HCT116 (cell line): ENCODE measurements around the gene FGFBP2. TPM values are rescaled to one million over a fixed set of nuclear protein-coding genes. Genes with fewer than 3 reads are reported as not detected.

Experiments used
- ATAC-seq: fragments of 200-7000 bp; cut with Tn5 transposase; 2 replicates; pipeline ENCODE4 v1.9.1; 2020; ENCODE audit warnings: mild to moderate bottlenecking, moderate library complexity
- BruUV-seq: library from RNA; stranded (reverse); fragments of 400-500 nt; replicated peaks from 2 replicates; lab custom pipeline; 2021; lab: Mats Ljungman, UMichigan
- CTCF ChIA-PET: fragments of 300-600 bp; sonication (Branson Sonifier 250); formaldehyde crosslinking; loops from one replicate; lab custom pipeline; 2021; ENCODE audit warnings: antibody characterized with exemption; lab: Charles Lee
- POLR2A ChIA-PET: fragments of 300-600, 350-600 bp; sonication (Branson Sonifier 250); formaldehyde crosslinking; loops from one replicate; lab custom pipeline; 2021; ENCODE audit warnings: antibody characterized with exemption; lab: Charles Lee
- RAD21 ChIA-PET, 2 experiments: fragments of 300-600 bp; sonication (Branson Sonifier 250); formaldehyde crosslinking; loops; one replicate each; lab custom pipeline; 2023; ENCODE audit warnings: low total read pairs in 2 of 2; ENCODE audit not compliant: uncharacterized antibody in 2 of 2, unreplicated experiment in 2 of 2, low non-redundant PET in 1 of 2; lab: Charles Lee
- DNase-seq: peaks from one replicate; pipeline ENCODE4 v3.0.0-alpha.2; 2010; ENCODE audit warnings: low read depth, low spot score
- H2AFZ ChIP-seq: fragments of 200-600 bp; shearing (Covaris generic), sonication (generic); 2 replicates; pipeline ENCODE4 v1.6.1; 2017; ENCODE audit warnings: low read depth, mixed run types, mixed read lengths, antibody characterized with exemption, low read length; ENCODE audit not compliant: poor library complexity, severe bottlenecking
- H3K27ac ChIP-seq: 2 replicates; pipeline ENCODE4 v1.5.1; 2012; ENCODE audit warnings: low read depth, low read length
- H3K27me3 ChIP-seq: fragments of 200-600 bp; sonication (generic); 2 replicates; pipeline ENCODE4 v1.6.1; 2016; ENCODE audit warnings: mixed run types, low read length, mixed read lengths; ENCODE audit not compliant: insufficient read depth
- H3K36me3 ChIP-seq, 2 experiments: fragments of 200-500 bp in 1 of 2; fragments of 200-600 bp in 1 of 2; sonication (Bioruptor generic) in 1 of 2; sonication (generic) in 1 of 2; 2 replicates each; pipeline versions ENCODE4 v1.5.1 to v1.6.1; 2014 to 2016; ENCODE audit warnings: low read length in 2 of 2, inconsistent platforms in 1 of 2, mixed read lengths in 1 of 2, mixed run types in 1 of 2; ENCODE audit not compliant: insufficient read depth in 2 of 2, control insufficient read depth in 1 of 2
- H3K4me1 ChIP-seq, 2 experiments: fragments of 200-600 bp in 1 of 2; sonication (generic) in 1 of 2; 2 replicates each; pipeline versions ENCODE4 v1.5.1 to v1.6.1; 2012 to 2017; ENCODE audit warnings: low read length in 2 of 2, inconsistent platforms in 1 of 2, mild to moderate bottlenecking in 1 of 2, mixed read lengths in 1 of 2, mixed run types in 1 of 2, moderate library complexity in 1 of 2; ENCODE audit not compliant: insufficient read depth in 2 of 2, control insufficient read depth in 1 of 2
- H3K4me2 ChIP-seq: fragments of 200-600 bp; sonication (generic); 2 replicates; pipeline ENCODE4 v1.6.1; 2017; ENCODE audit warnings: mixed run types, low read length, mixed read lengths
- H3K4me3 ChIP-seq, 2 experiments: fragments of 200-600 bp in 1 of 2; sonication (generic) in 1 of 2; replicated peaks in 1 of 2; 2 replicates each; pipeline ENCODE4 v1.5.1; 2011 to 2016; ENCODE audit warnings: low read length in 2 of 2, control low read depth in 1 of 2, low read depth in 1 of 2, mild to moderate bottlenecking in 1 of 2, mixed read lengths in 1 of 2, mixed run types in 1 of 2
- H3K79me2 ChIP-seq: fragments of 200-600 bp; sonication (generic); 2 replicates; pipeline ENCODE4 v1.6.1; 2017; ENCODE audit warnings: mild to moderate bottlenecking, mixed run types, low read length, moderate library complexity, mixed read lengths; ENCODE audit not compliant: insufficient read depth
- H3K9ac ChIP-seq: fragments of 200-600 bp; sonication (generic); 2 replicates; pipeline ENCODE4 v1.6.1; 2016; ENCODE audit warnings: low read length, mixed read lengths
- H3K9me2 ChIP-seq: fragments of 200-600 bp; sonication (generic), shearing (Covaris generic); 2 replicates; pipeline ENCODE4 v1.6.1; 2017; ENCODE audit warnings: mixed run types, mild to moderate bottlenecking, moderate library complexity; ENCODE audit not compliant: insufficient read depth
- H3K9me3 ChIP-seq, 2 experiments: fragments of 200-500 bp in 1 of 2; fragments of 200-600 bp in 1 of 2; sonication (Bioruptor generic) in 1 of 2; sonication (generic) in 1 of 2; 2 replicates each; pipeline ENCODE4 v1.6.1; 2014 to 2017; ENCODE audit warnings: low read length in 2 of 2, mixed read lengths in 2 of 2, inconsistent platforms in 1 of 2, low read depth in 1 of 2, mild to moderate bottlenecking in 1 of 2, mixed run types in 1 of 2, moderate library complexity in 1 of 2; ENCODE audit not compliant: control insufficient read depth in 1 of 2, insufficient read depth in 1 of 2
- H4K20me1 ChIP-seq: fragments of 200-600 bp; sonication (generic), shearing (Covaris generic); 2 replicates; pipeline ENCODE4 v1.6.1; 2017; ENCODE audit warnings: mixed run types, mild to moderate bottlenecking, moderate library complexity; ENCODE audit not compliant: insufficient read depth
- CEBPB ChIP-seq: IDR thresholded peaks from 2 replicates; pipeline ENCODE4 v1.6.1; 2012; ENCODE audit warnings: low read depth
- ELF1 ChIP-seq: IDR thresholded peaks from 2 replicates; pipeline ENCODE4 v1.6.1; 2012; ENCODE audit warnings: low read depth, borderline replicate concordance
- EZH2 ChIP-seq: fragments of 200-600 bp; sonication (generic); IDR thresholded peaks from 2 replicates; pipeline ENCODE4 v1.6.1; 2017; ENCODE audit warnings: antibody characterized with exemption, mixed run types
- EZH2phosphoT487 ChIP-seq: fragments of 200-600 bp; IDR thresholded peaks from 2 replicates; pipeline ENCODE4 v1.6.1; 2018; ENCODE audit warnings: antibody characterized with exemption, borderline replicate concordance
- JUND ChIP-seq: IDR thresholded peaks from 2 replicates; pipeline ENCODE4 v1.6.1; 2012
- RAD21 ChIP-seq: IDR thresholded peaks from 2 replicates; pipeline ENCODE4 v1.6.1; 2012; ENCODE audit warnings: low read depth, mild to moderate bottlenecking
- SIN3A ChIP-seq: IDR thresholded peaks from 2 replicates; pipeline ENCODE4 v1.6.1; 2012; ENCODE audit warnings: low read depth
- SP1 ChIP-seq: IDR thresholded peaks from 2 replicates; pipeline ENCODE4 v1.6.1; 2012; ENCODE audit warnings: low read depth
- SRF ChIP-seq: IDR thresholded peaks from 2 replicates; pipeline ENCODE4 v1.6.1; 2012; ENCODE audit warnings: low read depth
- TCF7L2 ChIP-seq: IDR thresholded peaks from 2 replicates; pipeline ENCODE4 v1.7.0; 2011; ENCODE audit warnings: borderline replicate concordance, inconsistent platforms; ENCODE audit not compliant: insufficient read depth, insufficient read length; ENCODE audit errors: extremely low read depth
- YY1 ChIP-seq: IDR thresholded peaks from 2 replicates; pipeline ENCODE4 v1.6.1; 2011; ENCODE audit warnings: low read length, low read depth, moderate library complexity, mild to moderate bottlenecking; ENCODE audit not compliant: insufficient replicate concordance; ENCODE audit errors: extremely low read depth
- ZBTB33 ChIP-seq: IDR thresholded peaks from 2 replicates; pipeline ENCODE4 v1.6.1; 2011; ENCODE audit warnings: mild to moderate bottlenecking, low read length, moderate library complexity; ENCODE audit not compliant: insufficient replicate concordance; ENCODE audit errors: extremely low read depth
- ZFX ChIP-seq: fragments of 450-650 bp; IDR thresholded peaks from 2 replicates; pipeline ENCODE4 v1.6.1; 2017
- ZNF274 ChIP-seq: fragments of 200-500 bp; sonication (Bioruptor generic); IDR thresholded peaks from 2 replicates; pipeline ENCODE4 v1.6.1; 2014; ENCODE audit warnings: mild to moderate bottlenecking, low read depth, low read length, inconsistent platforms
- intact Hi-C: fragments of 100-400 bp; cut with micrococcal nuclease; formaldehyde crosslinking; loops from 2 replicates; pipeline ENCODE4 v1.10.0; 2022
- total RNA-seq: library from RNA; stranded (reverse); gene quantifications from one replicate; pipeline ENCODE4 v1.2.1, GENCODE V29; 2021; ENCODE audit not compliant: unreplicated experiment
- TF ChIP-seq, protein P1 (sequence below): IDR thresholded peaks from 2 replicates; pipeline ENCODE4 v1.6.1; 2012
- TF ChIP-seq, protein P2 (sequence below), 3 experiments: fragments of 200-600 bp in 1 of 3; sonication (generic) in 1 of 3; IDR thresholded peaks in 2 of 3; conservative IDR thresholded peaks in 1 of 3; 2 replicates each; pipeline ENCODE4 v1.5.1; 2012 to 2017; ENCODE audit warnings: low read depth in 2 of 3, low read length in 2 of 3, antibody characterized with exemption in 1 of 3, borderline replicate concordance in 1 of 3, control low read depth in 1 of 3, mild to moderate bottlenecking in 1 of 3, mixed read lengths in 1 of 3, mixed run types in 1 of 3, moderate library complexity in 1 of 3; ENCODE audit not compliant: insufficient read depth in 1 of 3

The FGFBP2 gene
- total RNA-seq, 1 experiment from 2014 or later: not detected

- H3K4me1 ChIP-seq: peaks cover 0 to 36% of the 10 kb centered on the region in 2 experiments; a peak in 2 of 4 replicates
- H3K9me3 ChIP-seq: no peaks in the 10 kb centered on the region
- no peak for TF ChIP-seq JUND
- TF ChIP-seq ZBTB33: no peak
- no peak for TF ChIP-seq RAD21
- TF ChIP-seq SP1: no peak
- no peak for TF ChIP-seq ZNF274
- TF ChIP-seq CEBPB: no peak
- no peak for TF ChIP-seq TCF7L2
- no peak for TF ChIP-seq EZH2
- TF ChIP-seq SRF: no peak
- TF ChIP-seq, protein P1, sequence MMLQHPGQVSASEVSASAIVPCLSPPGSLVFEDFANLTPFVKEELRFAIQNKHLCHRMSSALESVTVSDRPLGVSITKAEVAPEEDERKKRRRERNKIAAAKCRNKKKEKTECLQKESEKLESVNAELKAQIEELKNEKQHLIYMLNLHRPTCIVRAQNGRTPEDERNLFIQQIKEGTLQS: no peak
- TF ChIP-seq, protein P2, sequence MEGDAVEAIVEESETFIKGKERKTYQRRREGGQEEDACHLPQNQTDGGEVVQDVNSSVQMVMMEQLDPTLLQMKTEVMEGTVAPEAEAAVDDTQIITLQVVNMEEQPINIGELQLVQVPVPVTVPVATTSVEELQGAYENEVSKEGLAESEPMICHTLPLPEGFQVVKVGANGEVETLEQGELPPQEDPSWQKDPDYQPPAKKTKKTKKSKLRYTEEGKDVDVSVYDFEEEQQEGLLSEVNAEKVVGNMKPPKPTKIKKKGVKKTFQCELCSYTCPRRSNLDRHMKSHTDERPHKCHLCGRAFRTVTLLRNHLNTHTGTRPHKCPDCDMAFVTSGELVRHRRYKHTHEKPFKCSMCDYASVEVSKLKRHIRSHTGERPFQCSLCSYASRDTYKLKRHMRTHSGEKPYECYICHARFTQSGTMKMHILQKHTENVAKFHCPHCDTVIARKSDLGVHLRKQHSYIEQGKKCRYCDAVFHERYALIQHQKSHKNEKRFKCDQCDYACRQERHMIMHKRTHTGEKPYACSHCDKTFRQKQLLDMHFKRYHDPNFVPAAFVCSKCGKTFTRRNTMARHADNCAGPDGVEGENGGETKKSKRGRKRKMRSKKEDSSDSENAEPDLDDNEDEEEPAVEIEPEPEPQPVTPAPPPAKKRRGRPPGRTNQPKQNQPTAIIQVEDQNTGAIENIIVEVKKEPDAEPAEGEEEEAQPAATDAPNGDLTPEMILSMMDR (IDR thresholded peaks at IDR 0.05 in 2 of 3, conservative IDR thresholded peaks at IDR 0.05 in 1 of 3; ENCODE audit: borderline replicate concordance in 1 of 3, insufficient read depth in 1 of 3, low read depth in 2 of 3, low read length in 2 of 3): no peak
- no peak for TF ChIP-seq ZFX
- no peak for TF ChIP-seq YY1
- TF ChIP-seq EZH2phosphoT487: no peak
- TF ChIP-seq ELF1: no peak
- no peak for TF ChIP-seq SIN3A
- DNase-seq: no peak
- CTCF ChIA-PET: interaction anchor here (1.4 kb wide), 1 partner anchor 31 kb away, joined by 4 read pairs; no protein-coding TSS in a partner anchor
- ATAC-seq: no peak
- H3K27me3 ChIP-seq: no peaks in the 10 kb centered on the region
- no peak overlapping the region for H3K4me3 ChIP-seq
- BruUV-seq: no TSS peak
- H3K4me2 ChIP-seq: peak overlapping the region; percentile 52; the same call in 1 of the 2 replicates
- H4K20me1 ChIP-seq: no peaks in the 10 kb centered on the region
- H3K9me2 ChIP-seq: no peaks in the 10 kb centered on the region
- POLR2A ChIA-PET: no interaction called here
- H3K9ac ChIP-seq: no peak overlapping the region
- intact Hi-C loops: no loop called here
- H3K36me3 ChIP-seq: no peaks in the 10 kb centered on the region
- H3K79me2 ChIP-seq: no peaks in the 10 kb centered on the region
- H3K27ac ChIP-seq: no peak overlapping the region
- no peak overlapping the region for H2AFZ ChIP-seq
- RAD21 ChIA-PET: no interaction called here
These were observed 48.7 kb downstream of the FGFBP2 start for GRCh38 chr4:15914291-15914690.
